ENCODE results near the gene NELL1.

NELL1 gene

DNA sequence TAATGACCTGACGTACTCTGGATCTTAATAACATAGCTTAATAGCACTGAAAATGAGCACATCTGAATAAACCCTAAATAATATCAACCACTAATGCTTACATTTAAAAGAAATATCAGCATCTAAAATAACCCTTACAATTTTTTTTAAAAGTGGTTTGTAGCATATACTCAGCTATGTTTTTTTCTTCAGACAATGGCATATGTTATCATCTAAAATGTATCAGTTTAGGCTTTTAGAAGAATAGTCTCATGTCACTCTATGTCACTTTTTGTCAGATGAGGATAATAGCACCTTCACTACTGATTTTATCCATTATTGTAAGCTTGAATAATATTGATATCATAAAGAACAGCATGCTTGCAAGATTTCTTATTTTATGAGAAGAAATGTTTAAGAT is 868.6 kb downstream of the NELL1 start:
- in situ Hi-C loops (cut with HindIII; ENCODE audit: low pct_ligation_motif_present, low sequenced_read_pairs), result no loop called here
- no peak for DNase-seq
- Histone ChIP-seq H3K36me3 (replicated peaks) (no peaks in the 10 kb centered on the region), H3K27me3 (replicated peaks) (no peaks in the 10 kb centered on the region), H3K27ac (no peak overlapping the region), H3K4me3 (ENCODE audit: low read depth, low read length) (no peak overlapping the region)
- TF ChIP-seq, protein P1, sequence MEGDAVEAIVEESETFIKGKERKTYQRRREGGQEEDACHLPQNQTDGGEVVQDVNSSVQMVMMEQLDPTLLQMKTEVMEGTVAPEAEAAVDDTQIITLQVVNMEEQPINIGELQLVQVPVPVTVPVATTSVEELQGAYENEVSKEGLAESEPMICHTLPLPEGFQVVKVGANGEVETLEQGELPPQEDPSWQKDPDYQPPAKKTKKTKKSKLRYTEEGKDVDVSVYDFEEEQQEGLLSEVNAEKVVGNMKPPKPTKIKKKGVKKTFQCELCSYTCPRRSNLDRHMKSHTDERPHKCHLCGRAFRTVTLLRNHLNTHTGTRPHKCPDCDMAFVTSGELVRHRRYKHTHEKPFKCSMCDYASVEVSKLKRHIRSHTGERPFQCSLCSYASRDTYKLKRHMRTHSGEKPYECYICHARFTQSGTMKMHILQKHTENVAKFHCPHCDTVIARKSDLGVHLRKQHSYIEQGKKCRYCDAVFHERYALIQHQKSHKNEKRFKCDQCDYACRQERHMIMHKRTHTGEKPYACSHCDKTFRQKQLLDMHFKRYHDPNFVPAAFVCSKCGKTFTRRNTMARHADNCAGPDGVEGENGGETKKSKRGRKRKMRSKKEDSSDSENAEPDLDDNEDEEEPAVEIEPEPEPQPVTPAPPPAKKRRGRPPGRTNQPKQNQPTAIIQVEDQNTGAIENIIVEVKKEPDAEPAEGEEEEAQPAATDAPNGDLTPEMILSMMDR (IDR thresholded peaks at IDR 0.05; ENCODE audit: low read depth, low read length, missing control alignments), result no peak

DNA sequence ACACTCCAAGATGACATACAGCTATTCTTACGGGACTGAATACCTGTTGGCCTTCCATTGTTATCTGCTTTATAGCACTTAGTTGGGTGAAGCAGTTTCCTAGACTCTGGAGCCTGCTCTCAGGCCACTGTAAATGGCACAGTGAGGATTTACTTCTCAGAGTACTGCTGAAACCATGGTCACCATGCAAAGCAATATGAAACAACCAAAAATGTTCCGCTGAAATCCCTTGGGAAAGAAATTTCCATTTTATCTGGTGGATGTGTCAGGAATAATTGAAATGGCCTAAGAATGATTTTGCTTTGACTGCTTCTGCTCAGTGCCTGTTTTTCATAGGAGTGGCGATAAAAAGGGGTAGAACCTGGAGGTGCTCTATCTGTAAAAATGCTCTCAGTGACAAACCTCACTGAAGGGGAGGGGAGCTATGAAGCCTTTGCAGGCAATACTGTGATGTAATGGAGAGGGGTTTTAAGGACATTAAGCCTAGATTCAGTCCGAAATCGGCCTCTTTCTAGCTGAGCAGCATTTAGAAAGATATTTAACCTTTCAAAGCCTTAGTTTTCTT is 871.9 kb downstream of the NELL1 start:
- H3K36me3 ChIP-seq (replicated peaks), result no peaks in the 10 kb centered on the region
- DNase-seq, result no peak
- H3K27ac ChIP-seq, result no peak overlapping the region
- TF ChIP-seq, protein P1 (IDR thresholded peaks at IDR 0.05; ENCODE audit: low read depth, low read length, missing control alignments), result no peak
- H3K27me3 ChIP-seq (replicated peaks), result no peaks in the 10 kb centered on the region
- in situ Hi-C loops (cut with HindIII; ENCODE audit: low pct_ligation_motif_present, low sequenced_read_pairs), result no loop called here
- no peak overlapping the region for H3K4me3 ChIP-seq (ENCODE audit: low read depth, low read length)

DNA sequence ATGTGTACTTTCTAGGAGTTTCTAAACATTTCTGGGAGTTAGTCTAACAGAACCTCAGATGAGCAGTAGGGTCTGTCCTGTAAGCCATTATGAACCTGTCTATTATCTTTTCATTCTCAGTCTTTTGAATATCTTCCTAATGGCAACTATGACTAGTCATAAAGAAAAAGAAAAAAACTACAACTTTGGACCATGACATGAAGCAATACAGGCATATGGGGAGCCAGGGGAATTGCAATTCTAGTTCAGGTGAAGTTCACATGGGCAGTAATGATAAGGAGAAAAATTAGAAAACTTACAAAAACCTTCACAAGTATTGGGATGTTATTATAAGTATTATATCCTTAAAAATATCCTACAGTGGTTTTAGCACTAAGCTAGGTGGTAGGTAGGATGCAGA is 874.5 kb downstream of the NELL1 start:
- TF ChIP-seq, protein P1 (IDR thresholded peaks at IDR 0.05; ENCODE audit: low read depth, low read length, missing control alignments), result no peak
- Histone ChIP-seq H3K36me3 (replicated peaks) (no peaks in the 10 kb centered on the region), H3K27ac (no peak overlapping the region), H3K27me3 (replicated peaks) (no peaks in the 10 kb centered on the region), H3K4me3 (ENCODE audit: low read depth, low read length) (no peak overlapping the region)
- DNase-seq, result no peak
- in situ Hi-C loops (cut with HindIII; ENCODE audit: low pct_ligation_motif_present, low sequenced_read_pairs), result no loop called here

DNA sequence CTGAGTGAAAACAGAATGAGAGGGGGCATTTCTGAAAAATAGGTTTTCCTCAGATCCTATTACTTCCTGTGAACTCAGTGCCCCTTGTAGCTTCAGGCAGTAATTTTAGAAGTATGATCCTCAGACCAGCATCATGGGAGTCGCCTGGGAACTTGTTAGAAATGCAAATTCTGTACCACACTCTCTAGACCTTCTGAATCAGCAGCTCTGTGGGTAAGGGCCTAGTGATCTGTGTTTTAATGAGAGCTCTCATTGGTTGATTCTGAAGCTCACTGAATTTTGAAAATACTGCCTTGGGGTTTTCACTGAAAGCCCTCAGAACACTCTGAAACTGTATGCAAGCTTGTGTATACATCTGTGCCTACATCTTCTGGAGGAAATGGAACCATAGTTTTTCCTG is 876.3 kb downstream of the NELL1 start:
- in situ Hi-C loops (cut with HindIII; ENCODE audit: low pct_ligation_motif_present, low sequenced_read_pairs), result no loop called here
- Histone ChIP-seq H3K36me3 (replicated peaks) (no peaks in the 10 kb centered on the region), H3K27ac (no peak overlapping the region), H3K27me3 (replicated peaks) (no peaks in the 10 kb centered on the region), H3K4me3 (ENCODE audit: low read depth, low read length) (no peak overlapping the region)
- DNase-seq, result no peak
- TF ChIP-seq, protein P1 (IDR thresholded peaks at IDR 0.05; ENCODE audit: low read depth, low read length, missing control alignments), result no peak

DNA sequence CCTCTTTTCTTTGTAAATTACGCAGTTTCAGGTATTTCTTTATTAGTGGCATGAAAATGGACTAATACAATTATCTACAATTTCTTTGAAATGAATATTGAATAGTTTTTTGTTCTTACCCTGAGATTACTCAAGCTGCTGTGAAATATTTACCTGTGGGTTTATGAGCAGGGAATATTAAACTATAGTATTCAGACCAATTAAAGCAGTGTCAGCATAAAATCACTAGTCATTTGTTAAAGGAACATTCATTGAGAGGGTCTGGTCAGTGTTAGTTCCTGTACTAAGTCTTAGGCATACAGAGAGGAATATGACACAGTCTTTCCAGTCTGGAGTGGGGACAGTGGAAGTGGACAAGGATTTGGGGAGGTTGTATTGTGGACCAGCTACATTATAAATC is 877.3 kb downstream of the NELL1 start:
- no peak overlapping the region for H3K27ac ChIP-seq
- no peaks in the 10 kb centered on the region for H3K36me3 ChIP-seq (replicated peaks)
- no peak overlapping the region for H3K4me3 ChIP-seq (ENCODE audit: low read depth, low read length)
- no peak for DNase-seq
- in situ Hi-C loops (cut with HindIII; ENCODE audit: low pct_ligation_motif_present, low sequenced_read_pairs), result no loop called here
- TF ChIP-seq, protein P1 (IDR thresholded peaks at IDR 0.05; ENCODE audit: low read depth, low read length, missing control alignments), result no peak
- no peaks in the 10 kb centered on the region for H3K27me3 ChIP-seq (replicated peaks)

DNA sequence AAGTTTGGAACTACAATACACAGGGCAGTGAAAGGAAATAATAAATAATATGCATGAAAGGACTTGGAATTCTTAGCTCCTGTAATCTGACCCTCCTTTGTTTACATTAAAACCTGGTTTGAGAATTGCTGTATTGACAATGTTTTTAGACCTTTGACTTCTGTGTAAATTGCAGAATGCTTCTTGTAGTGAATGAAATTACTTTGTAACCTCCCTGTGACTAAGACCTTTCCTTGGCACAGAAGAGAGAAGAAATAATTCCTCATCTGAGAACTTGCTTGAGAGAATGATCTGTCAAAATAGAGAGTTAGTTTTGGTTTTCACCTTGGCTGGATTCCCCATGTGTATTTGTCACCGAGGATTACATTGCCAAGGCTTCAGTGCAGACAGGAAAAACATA is 883.5 kb downstream of the NELL1 start:
- no peak overlapping the region for H3K27ac ChIP-seq
- H3K27me3 ChIP-seq (replicated peaks), result no peaks in the 10 kb centered on the region
- H3K36me3 ChIP-seq (replicated peaks), result no peaks in the 10 kb centered on the region
- no peak for DNase-seq
- H3K4me3 ChIP-seq (ENCODE audit: low read depth, low read length), result no peak overlapping the region
- in situ Hi-C loops (cut with HindIII; ENCODE audit: low pct_ligation_motif_present, low sequenced_read_pairs), result no loop called here
- TF ChIP-seq, protein P1 (IDR thresholded peaks at IDR 0.05; ENCODE audit: low read depth, low read length, missing control alignments), result no peak

All from brain microvascular endothelial cell (primary cell).